Measurements from ENCODE around the gene GPR135. TPM values are rescaled to one million over a fixed set of nuclear protein-coding genes. Genes with fewer than 3 reads are reported as not detected.
"Not testable (repeated sequence)": the region's sequence is repeated elsewhere in the genome, so short reads cannot be mapped to it uniquely, and the experiment has no call there.

Gene GPR135
- total RNA-seq, 1 donor from 2014 or later: 5.9 TPM

DNA sequence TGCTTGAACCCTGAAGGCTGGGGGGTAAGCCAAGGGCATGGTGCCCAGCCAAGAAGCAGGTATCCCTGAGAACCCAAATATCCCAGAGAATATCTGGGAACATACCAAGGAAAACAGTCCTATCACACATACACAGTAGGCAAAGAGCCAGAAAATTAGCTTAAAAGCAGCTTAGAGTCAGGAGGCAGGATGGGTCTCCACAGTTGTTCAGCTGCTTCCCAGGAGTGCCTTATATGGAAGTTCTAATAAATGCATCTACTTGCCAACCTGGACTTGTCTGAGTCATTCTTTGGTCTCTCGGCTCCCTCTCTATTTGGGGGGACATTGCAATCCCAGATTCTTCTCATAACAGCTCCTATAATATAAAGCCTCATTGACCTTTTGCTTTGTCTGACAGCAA is 9.0 kb upstream of the GPR135 start:
- DNase-seq: no peak

- peak; percentile 41 for DNase-seq
These were observed 479 bp downstream of the GPR135 start for GRCh38 chr14:59464486-59465315.

- DNase-seq: no peak
These were observed 1.2 kb downstream of the GPR135 start for GRCh38 chr14:59463787-59464485.

DNA sequence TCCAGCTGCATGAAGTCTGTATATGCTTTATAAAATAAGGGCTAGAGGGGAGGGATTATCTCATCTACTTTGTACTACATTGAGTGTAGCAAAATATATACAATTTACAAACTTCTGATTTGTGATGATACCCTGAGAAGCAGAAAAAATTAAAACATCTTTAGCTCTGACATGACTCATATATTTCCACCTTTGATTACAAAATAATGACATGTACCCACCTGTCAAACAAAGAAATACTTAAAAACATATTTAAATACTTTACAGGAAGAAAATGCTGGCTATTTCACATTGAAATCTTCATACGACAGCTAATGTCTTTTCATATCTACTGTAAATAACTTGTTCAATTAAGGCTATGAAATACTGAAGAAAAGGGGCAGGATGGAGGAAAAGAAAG is 3.3 kb downstream of the GPR135 start:
- no peak for DNase-seq

DNA sequence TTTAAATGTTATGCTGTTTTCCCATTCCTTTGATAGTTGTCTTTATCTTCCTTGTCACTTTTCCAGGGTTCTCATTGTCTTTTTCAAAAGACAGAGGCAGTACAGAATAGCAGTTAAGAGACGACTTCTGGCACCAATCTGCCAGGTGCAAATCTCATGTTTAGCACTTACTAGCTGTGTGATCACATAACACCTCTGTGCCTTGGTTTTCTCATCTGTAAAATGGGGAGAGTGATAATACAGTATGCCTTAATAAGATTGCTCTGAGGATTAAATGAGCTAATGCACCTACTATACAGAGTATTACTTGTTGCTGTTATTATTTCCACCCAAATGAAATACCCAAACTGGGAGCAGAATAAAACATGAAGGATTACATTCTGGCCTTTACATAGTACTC is 4.8 kb downstream of the GPR135 start:
- DNase-seq: no peak

DNA sequence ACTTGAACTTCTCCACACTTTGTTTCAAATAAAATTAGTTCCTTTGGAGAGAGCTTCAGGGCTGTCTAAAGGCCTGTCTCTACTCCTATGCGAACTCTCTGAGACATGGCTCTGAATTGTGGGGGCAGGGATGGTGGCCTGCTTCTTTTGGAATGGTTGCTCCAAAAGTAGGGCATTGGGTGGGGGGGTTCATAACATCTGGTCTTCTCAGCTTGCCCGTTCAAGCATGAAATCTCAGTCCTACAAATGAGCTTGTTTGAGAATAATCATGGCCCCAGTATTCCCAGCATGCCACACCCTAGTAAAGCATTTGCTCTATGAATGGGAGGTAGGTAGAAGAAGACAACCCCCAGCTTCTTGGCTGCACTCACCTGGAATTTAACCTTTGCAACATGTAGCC is 6.7 kb downstream of the GPR135 start:
- no peak for DNase-seq

DNA sequence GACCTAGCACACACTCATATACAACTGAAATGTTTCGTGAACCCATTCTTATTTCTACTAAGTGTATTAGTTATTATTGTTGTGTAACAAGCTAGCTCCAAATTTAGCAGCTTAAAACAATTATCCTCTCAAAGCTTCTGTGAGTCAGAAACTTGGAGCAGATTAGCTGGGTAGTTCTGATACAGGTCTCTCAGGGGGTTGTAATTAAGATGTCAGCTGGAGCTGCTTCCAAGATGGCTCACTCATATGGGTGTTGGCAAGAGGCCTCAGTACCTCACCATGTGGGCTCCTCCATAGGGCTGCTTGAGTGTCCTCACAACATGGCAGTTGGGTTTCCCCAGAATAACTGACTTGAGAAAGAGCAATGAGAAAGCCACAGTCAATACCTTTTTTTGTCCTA is 9.8 kb downstream of the GPR135 start:
- DNase-seq: no peak

DNA sequence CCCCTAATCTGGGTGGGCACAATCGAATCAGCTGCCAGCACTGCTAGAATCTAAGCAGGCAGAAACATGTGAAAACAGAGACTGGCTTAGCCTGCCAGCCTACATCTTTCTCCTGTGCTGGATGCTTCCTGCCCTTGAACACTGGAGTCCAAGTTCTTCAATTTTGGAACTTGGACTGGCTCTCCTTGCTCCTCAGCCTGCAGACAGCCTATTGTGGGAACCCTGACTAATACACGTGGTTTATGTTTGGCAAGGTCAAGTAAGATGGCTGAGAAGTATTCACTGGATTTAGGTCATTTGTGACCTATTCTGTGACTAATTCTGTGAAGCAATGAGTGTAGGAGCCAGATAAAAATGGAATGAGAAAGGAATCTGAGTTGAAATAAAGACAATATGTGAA is 11.0 kb downstream of the GPR135 start:
- no peak for DNase-seq

DNA sequence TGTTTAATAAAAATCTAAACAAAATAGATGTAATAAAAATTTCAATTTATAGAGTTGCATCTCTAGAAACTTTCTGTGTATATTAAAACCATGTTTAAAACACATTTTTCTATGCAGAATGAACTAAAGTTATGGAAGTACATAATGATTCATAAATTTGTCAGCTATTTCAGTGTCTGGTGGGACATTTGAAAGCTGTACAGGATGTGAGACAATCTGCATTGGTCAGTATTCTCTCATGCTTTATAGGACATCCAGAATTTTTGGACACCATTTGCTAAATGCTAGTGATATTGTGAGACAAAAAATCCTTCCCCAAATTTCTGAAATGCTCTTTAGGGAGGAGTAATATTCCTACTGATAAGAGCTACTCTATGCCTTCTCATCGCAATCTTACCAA is 13.3 kb downstream of the GPR135 start:
- no peak for DNase-seq

DNA sequence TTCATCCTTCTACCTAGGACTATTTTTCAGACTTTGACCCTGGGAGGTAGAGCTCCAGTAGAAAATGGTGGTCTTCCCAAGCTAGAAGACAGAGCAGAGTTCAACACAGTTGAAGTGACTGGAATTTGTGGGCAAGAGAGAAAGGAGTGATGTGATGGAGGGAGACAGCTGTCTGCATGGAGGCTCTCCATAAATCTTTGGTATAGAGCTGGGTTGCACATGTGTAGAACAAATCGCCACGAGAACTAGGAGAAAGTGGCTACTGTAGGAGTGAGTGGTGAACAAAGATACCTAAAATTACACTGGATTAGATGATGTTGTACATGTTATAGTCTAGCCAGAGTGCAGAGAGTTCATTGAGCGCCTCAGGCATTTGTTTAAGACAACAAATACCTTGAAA is 14.5 kb downstream of the GPR135 start:
- DNase-seq: no peak

GRCh38 chr14:59448673-59449072 is 16.5 kb downstream of the GPR135 start:
- not testable (repeated sequence) for DNase-seq

DNA sequence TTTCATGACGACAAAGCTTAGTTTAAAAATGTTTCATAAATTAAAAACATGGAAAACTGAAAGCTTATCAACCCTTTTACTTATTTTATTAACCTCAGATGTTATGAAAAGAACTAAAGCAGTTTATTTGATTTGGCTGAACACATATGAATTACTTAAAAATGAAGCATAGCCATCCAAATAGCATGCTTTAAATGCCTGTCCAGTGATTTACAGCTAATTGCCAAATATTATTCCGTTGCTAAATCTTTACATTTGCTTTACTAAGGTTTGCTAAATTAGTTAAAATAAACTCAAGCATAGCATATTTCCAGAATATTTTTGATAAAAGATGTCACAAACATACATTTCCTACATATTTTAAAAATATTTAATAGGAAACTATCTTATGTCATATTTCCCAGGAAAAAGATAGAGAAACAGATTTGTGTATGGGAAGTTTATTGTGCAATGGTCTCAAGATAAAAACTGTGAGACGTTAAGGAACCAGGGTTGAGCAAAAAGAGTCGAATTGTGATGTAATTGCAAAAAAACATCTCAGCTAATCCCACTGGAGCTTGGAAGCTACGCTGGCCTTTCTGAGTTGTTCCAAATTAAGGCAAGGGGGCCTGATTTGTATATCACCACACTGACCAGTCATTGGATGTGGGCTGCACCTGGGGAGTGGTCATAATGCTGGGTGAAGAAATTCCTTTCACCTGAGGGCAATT is 25.8 kb downstream of the GPR135 start:
- no peak for DNase-seq

GRCh38 chr14:59438195-59438647 is 27.0 kb downstream of the GPR135 start:
- DNase-seq: no peak

GRCh38 chr14:59435987-59436386 is 29.2 kb downstream of the GPR135 start:
- DNase-seq: no peak

DNA sequence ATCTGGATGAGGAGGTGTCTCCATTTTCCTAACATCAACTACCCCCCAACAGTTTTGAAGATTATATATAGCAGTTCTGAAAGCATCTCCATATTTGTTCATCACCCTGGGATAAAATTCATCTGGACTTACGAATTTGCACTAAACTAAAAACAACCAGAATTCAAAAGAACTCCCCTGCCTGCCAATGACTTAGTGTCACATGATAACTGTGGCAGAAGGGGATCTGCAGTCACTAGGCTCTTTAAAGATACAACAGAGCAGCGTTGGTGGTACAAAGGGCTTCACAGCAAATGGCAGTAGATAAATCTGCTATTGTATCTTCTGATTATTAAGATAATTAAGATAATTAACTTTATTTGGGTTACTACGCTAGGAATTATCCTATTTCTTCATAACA is 30.1 kb downstream of the GPR135 start:
- no peak for DNase-seq

DNA sequence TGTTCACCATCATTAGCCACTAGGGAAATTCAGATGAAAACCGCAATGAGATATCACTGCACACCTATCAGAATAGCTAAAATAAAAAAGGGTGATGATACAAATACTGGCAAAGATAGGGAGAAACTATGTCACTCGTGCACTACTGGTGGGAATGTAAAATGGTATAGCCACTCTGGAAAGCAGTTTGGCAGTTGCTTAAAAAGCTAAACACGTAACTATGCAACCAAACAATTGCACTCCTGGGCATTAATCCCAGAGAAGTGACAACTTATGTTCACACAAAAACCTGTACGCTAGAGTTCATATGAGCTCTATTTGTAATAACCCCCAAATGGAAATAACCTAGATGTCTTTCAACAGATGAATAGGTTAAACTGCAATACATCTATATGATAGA is 35.4 kb downstream of the GPR135 start:
- no peak for DNase-seq

- no peak for DNase-seq
These were observed 36.6 kb downstream of the GPR135 start for GRCh38 chr14:59428581-59429012.

DNA sequence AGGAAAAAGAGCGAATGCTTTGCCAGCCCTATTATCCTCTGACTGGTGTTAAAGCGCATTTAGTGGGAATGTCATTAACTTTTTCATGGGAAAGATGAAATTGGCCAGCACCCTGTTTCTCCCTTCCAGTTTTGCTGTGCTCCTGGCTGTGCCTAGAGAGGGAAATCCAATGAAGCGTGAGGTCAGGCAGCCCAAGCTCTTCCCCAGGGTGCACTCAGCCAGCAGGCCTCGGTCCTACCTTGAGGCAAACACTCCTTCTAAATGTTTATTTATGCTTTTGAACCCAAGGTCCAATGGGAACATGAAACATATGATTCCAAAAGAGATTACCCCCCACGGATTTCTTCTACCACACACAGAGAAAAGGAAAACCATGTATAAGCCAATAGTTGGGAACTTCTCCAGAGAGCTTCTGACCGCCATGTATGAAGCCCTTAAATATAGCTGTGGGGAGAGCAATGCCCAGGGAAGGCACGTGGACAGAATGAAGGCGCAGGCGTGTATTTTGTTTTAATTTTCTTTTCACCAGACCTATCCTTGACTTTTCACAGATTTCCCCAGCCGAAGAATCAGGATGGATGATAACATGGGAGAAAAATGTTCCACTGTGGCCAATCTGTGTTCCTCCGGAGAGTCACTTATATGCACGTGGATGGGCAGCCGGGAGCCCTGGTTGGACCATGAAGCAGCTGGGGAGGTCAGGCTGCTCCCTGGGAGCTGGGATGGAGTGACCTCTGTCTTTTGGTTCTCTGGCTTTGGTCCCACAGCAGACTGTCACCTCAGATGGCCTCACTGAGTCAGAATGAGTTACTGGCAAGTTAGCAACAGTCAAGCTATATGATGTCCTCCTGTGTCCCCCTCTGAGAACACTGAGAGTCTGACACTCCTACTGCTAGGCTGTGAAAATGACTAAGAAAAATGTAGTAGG is 37.3 kb downstream of the GPR135 start:
- no peak for DNase-seq

DNA sequence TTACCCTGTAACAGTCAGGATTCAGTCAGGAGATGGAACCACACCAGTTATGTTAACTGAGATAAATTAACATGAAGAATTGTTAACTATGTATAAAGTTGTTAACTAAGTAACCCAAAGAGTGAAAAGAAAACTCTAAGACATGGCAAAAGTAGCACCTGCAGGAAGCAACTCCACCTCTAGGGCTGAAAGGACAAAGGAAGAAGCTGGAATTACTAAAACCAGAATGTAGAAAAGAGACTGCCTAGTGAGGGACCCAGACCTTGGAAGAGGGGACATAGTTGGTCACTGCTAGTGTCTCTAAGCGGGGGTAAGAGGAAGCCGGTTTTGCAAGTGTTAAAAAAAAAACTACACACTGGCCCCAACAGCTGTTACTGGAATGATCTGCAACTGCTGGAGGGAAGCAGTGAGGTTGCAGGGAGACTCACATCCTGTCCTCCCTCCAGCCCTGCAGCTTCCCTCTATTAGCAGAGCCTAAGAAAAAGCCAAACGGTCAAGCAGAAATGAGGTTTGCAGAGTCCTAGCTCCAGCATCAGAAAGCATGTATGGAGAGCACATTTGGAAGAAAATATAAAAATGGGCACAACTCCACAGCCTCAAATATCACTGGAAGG is 39.8 kb downstream of the GPR135 start:
- DNase-seq: no peak

GRCh38 chr14:59424341-59425071 is 40.7 kb downstream of the GPR135 start:
- no peak for DNase-seq
